Glutamatergic neuron (in vitro differentiated cells): ENCODE results near the gene ZNF320. TPM values are rescaled to one million over a fixed set of nuclear protein-coding genes. Genes with fewer than 3 reads are reported as not detected.
"Not testable (repeated sequence)": the region's sequence is repeated elsewhere in the genome, so short reads cannot be mapped to it uniquely, and the experiment has no call there.

Experiments
- DNase-seq: peaks from one replicate; pipeline ENCODE4 v3.0.0; 2022
- H3K27ac Mint-ChIP-seq: one replicate; pipeline ENCODE4 v1.8.0; 2020; ENCODE audit warnings: mild to moderate bottlenecking, mixed read lengths, inconsistent platforms; ENCODE audit not compliant: unreplicated experiment
- H3K27me3 Mint-ChIP-seq: one replicate; pipeline ENCODE4 v1.8.0; 2020; ENCODE audit warnings: mild to moderate bottlenecking, moderate library complexity, mixed read lengths, inconsistent platforms; ENCODE audit not compliant: unreplicated experiment
- H3K36me3 Mint-ChIP-seq: one replicate; pipeline ENCODE4 v1.8.0; 2020; ENCODE audit warnings: mild to moderate bottlenecking, mixed read lengths, inconsistent platforms; ENCODE audit not compliant: unreplicated experiment
- H3K4me1 Mint-ChIP-seq: one replicate; pipeline ENCODE4 v1.8.0; 2020; ENCODE audit warnings: mild to moderate bottlenecking, low read depth, mixed read lengths, inconsistent platforms; ENCODE audit not compliant: unreplicated experiment
- H3K4me3 Mint-ChIP-seq: one replicate; pipeline ENCODE4 v1.8.0; 2020; ENCODE audit warnings: mild to moderate bottlenecking, mixed read lengths, inconsistent platforms; ENCODE audit not compliant: unreplicated experiment
- H3K9me3 Mint-ChIP-seq: one replicate; pipeline ENCODE4 v1.8.0; 2020; ENCODE audit warnings: mild to moderate bottlenecking, moderate library complexity, mixed read lengths, inconsistent platforms; ENCODE audit not compliant: unreplicated experiment
- total RNA-seq: library from RNA; stranded (reverse); fragmentation: NEBNext Ultra II Directional; extraction: Animal tissue kit (Norgen Biotek cat#: 25700); gene quantifications from one replicate; pipeline ENCODE4 v1.2.1, GENCODE V29; 2021; ENCODE audit not compliant: unreplicated experiment
- TF ChIP-seq, protein P1 (sequence below): fragments of 200-600 bp; sonication (generic); IDR thresholded peaks from one replicate; pipeline ENCODE4 v1.5.0; 2021; ENCODE audit not compliant: partially characterized antibody, unreplicated experiment

Gene ZNF320
- total RNA-seq, 1 donor from 2014 or later = 57.6 TPM

DNA sequence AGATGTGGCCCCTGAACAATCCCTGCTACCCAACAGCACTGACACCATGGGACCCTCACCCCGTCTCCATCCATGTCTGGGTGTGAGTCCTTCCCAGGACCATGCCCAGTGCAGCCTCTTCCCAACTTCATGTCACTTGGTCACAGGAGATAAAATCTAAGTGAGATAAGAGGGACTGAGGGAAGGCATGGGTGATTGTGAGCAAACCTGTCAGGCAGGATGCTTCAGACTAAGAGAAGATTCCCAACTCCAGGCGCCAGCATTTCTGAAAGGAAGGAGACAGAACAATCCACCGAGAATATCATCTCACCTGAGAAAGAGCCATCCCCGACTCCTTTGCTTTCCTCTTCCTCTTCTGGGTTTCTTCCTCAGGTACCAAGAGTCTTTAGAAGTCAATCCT lies 7.5 kb downstream of the ZNF320 start:
- TF ChIP-seq, protein P1, sequence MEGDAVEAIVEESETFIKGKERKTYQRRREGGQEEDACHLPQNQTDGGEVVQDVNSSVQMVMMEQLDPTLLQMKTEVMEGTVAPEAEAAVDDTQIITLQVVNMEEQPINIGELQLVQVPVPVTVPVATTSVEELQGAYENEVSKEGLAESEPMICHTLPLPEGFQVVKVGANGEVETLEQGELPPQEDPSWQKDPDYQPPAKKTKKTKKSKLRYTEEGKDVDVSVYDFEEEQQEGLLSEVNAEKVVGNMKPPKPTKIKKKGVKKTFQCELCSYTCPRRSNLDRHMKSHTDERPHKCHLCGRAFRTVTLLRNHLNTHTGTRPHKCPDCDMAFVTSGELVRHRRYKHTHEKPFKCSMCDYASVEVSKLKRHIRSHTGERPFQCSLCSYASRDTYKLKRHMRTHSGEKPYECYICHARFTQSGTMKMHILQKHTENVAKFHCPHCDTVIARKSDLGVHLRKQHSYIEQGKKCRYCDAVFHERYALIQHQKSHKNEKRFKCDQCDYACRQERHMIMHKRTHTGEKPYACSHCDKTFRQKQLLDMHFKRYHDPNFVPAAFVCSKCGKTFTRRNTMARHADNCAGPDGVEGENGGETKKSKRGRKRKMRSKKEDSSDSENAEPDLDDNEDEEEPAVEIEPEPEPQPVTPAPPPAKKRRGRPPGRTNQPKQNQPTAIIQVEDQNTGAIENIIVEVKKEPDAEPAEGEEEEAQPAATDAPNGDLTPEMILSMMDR = no peak
- Mint-ChIP-seq H3K4me1 (peaks cover 2% of the 10 kb centered on the region), H3K36me3 (peaks cover 15% of the 10 kb centered on the region), H3K27ac (no peak overlapping the region), H3K9me3 (peaks cover 3% of the 10 kb centered on the region), H3K27me3 (peaks cover 2% of the 10 kb centered on the region), H3K4me3 (no peak overlapping the region)
- no peak for DNase-seq

DNA sequence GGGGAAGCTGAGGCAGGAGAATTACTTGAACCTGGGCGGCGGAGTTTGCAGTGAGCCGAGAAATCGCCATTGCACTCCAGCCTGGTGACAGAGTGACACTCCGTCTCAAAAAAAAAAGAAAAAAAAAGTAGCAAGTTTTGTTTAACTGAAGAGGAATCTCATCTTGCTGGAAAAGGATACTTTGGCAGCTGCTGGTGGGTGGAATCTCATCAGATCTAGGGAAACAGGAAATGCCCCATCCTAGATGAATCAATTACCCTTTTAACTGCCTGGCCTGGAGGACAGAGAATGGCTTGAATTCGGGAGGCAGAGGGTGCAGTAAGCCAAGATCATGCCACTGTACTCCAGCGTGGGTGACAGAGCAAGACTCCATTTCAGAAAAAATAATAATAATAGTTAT lies 8.4 kb downstream of the ZNF320 start:
- Mint-ChIP-seq H3K4me1 (peaks cover 2% of the 10 kb centered on the region), H3K27ac (no peak overlapping the region), H3K9me3 (peaks cover 3% of the 10 kb centered on the region), H3K36me3 (peaks cover 15% of the 10 kb centered on the region), H3K27me3 (no peaks in the 10 kb centered on the region), H3K4me3 (no peak overlapping the region)
- TF ChIP-seq, protein P1 = no peak
- DNase-seq = no peak

DNA sequence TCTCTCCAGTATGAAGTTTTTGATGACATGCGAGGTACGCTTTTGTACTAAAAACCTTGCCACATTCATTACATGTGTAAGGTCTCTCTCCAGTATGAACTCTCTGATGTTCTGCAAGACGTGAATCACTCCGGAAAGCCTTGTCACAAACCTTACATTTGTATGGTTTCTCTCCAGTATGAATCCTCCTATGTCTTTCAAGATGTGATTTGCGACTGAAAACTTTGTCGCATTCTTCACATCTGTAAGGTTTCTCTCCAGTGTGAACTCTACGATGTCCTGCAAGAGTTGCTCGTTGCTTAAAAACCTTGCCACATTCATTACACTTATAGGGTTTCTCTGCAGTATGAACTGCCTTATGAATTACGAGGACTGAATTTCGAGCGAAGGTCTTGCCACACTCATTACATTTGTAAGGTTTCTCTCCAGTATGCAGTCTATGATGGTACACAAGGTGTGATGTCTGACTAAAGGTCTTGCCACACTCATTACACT lies 16.5 kb downstream of the ZNF320 start:
- Mint-ChIP-seq H3K36me3 (peaks cover 51% of the 10 kb centered on the region), H3K4me3 (no peak overlapping the region)

DNA sequence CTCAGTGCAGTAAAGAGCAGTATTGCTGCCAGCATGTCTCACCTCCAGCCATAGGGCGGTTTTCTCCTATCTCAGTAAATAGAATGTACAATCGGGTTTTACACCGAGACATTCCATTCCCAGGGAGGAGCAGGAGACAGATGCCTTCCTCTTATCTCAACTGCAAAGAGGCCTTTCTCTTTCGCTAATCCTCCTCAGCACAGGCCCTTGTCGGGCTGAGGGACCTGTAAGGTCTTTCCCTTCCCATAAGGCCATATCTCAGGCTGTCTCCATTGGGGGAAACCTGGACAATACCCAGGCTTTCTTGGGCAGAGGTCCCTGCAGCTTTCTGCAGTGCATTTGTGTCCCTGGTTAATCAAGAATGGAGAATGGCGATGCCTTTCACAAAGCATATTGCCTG lies 24.4 kb downstream of the ZNF320 start:
- peaks cover 13% of the 10 kb centered on the region for H3K36me3 Mint-ChIP-seq
- not testable (repeated sequence) for DNase-seq, H3K27ac Mint-ChIP-seq, H3K4me3 Mint-ChIP-seq, H3K4me1 Mint-ChIP-seq, H3K27me3 Mint-ChIP-seq, H3K9me3 Mint-ChIP-seq

More for the DNA sequence above, 16.5 kb downstream of the ZNF320 start:
- Mint-ChIP-seq H3K27ac (no peak overlapping the region), H3K4me1 (no peaks in the 10 kb centered on the region), H3K27me3 (peaks cover 2% of the 10 kb centered on the region), H3K9me3 (peaks cover 4% of the 10 kb centered on the region)
- DNase-seq = no peak
- TF ChIP-seq, protein P1 = no peak

DNA sequence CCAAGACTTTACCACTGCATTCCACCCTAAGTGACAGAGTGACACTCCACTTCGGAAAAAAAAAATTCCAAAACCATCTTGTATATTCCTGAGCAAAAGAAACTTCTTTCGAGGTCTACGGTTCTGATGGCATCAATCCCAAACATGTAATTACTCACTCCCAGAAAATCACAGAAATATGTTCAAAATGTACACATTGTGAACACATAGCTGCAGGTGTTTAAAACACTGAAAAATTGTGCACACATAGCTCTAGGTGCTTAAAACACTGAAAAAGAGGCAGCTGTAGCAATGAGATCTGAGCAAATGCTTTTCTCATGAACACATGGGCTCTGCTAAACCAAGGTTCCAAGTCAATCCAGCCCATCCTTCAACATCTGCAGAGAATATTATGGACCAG lies 26.0 kb downstream of the ZNF320 start:
- TF ChIP-seq, protein P1 = no peak
- Mint-ChIP-seq H3K27ac (no peak overlapping the region), H3K36me3 (peaks cover 8% of the 10 kb centered on the region), H3K9me3 (no peaks in the 10 kb centered on the region), H3K27me3 (no peaks in the 10 kb centered on the region), H3K4me3 (no peak overlapping the region), H3K4me1 (no peaks in the 10 kb centered on the region)
- no peak for DNase-seq

DNA sequence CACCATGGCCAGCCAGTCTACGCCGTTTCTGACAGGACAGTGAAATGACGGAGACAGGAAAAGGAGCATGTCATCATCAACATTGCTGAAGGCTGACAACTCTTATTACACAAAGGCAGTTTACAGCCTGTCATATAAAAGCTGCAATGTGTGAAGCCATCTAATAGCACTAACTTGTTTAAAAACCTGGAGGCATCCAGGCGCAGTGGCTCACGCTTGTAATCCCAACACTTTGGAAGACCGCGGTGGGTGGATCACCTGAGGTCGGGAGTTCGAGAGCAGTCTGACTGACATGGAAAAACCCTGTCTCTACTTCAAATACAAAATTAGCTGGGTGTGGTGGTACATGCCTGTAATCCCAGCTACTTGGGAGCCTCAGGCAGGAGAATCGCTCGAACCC lies 29.4 kb downstream of the ZNF320 start:
- H3K4me1 Mint-ChIP-seq, H3K9me3 Mint-ChIP-seq, H3K4me3 Mint-ChIP-seq, DNase-seq, H3K36me3 Mint-ChIP-seq, H3K27ac Mint-ChIP-seq, H3K27me3 Mint-ChIP-seq: not testable (repeated sequence)

DNA sequence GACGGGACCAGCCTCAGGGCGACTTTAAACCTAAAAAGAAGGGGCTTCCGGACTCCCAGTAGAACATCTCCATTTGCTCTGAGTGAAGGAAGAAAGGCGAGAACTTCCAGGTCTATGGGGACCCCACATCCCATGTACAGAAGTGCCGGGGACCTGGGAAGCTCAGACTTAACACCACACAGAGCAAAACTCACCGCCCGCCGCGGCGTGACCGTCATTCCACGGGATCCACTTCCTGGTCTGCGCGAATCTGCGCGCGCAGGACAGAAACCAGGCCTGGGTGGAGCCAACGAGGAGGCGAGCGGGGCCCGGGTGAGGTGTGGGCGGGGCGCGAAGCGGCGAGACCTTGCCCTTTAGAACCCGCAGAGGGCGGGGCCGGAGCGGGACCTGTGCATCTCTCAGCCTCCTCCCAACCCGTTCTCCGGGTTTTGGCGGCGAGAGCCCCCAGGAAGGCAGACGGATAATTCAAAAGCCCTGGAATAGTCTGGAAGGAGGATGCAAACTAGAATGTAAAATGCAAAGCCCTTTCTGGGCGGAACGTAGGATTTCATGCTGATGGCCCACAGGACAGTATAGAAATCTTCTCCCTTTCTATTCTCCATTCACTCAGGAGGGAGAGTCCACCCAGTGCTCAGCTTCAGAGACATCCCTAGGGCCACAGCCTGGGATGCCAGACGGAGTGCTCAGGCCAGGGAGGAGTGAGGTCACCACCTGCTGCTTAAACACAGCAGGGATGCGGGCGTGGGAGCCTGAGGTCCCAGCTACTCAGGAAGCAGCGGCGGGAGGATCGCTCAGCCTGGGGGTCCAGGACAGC lies 39.9 kb downstream of the ZNF320 start, which contains the start of gene ZNF468:
Gene ZNF468, minus strand, starts transcription at position 242 of the 814 bp plus-strand sequence. CDS start 3,347 bp downstream, outside the sequence.
- peak within 1 kb of the TSS; percentile 98 for H3K27ac Mint-ChIP-seq
- peak; percentile 85 for DNase-seq
- not testable (repeated sequence) for H3K36me3 Mint-ChIP-seq, H3K9me3 Mint-ChIP-seq, H3K4me1 Mint-ChIP-seq, H3K27me3 Mint-ChIP-seq
- H3K4me3 Mint-ChIP-seq = peak within 1 kb of the TSS; percentile 93

DNA sequence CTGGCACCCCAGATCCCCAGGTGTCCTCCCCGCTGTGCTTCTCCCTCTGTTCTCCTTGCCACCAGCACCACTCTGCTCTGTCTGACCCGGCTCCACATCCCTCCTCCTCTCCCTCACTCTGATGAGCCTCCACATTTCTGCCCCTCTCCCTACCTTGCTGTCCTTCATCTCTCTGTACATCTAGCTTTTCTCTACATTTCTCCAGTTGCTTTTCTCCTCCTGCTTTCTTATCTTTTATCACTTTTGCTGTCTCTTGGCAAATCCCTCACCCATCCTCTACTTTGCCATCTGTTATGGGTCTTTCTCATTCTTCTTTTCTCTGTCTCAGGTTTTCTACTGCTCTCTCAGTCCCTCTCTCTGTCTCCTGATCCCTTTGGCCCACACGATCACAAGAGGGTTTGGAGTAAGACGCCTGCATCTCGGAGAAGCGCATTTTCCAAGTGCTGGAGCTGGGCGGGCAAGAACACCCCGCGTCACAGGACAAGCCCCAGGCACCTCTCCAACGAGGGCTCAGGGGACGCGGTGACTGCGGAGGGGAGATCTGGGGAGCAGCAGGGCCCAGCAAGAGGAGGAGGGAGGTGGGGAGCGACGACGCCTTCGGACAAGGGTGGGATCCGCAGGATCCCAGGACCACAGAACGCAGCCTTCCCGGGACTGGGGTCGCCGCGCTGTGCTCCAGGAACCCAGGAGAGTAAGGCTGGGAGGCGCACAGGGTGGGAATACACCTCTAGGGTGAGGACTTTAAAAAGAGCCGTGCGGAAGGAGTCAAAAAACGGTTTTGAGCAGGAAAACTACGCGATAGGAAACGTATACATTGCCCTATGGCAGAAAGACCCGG lies 40.7 kb downstream of the ZNF320 start:
- H3K36me3 Mint-ChIP-seq, H3K4me1 Mint-ChIP-seq, H3K9me3 Mint-ChIP-seq, H3K27me3 Mint-ChIP-seq: not testable (repeated sequence)
- peak; percentile 21 for DNase-seq
- peak overlapping the region; percentile 93 for H3K4me3 Mint-ChIP-seq
- H3K27ac Mint-ChIP-seq = peak overlapping the region; percentile 85
